HG03565 (cell line): ENCODE measurements around the gene NELFA.
"Not testable (repeated sequence)": the region's sequence is repeated elsewhere in the genome, so short reads cannot be mapped to it uniquely, and the experiment has no call there.

Experiments
- ATAC-seq: cut with Tn5 transposase; IDR thresholded peaks from one replicate; pipeline ENCODE4 v1.9.1; 2021; ENCODE audit warnings: mild to moderate bottlenecking, moderate library complexity; ENCODE audit not compliant: unreplicated experiment

The NELFA gene

DNA sequence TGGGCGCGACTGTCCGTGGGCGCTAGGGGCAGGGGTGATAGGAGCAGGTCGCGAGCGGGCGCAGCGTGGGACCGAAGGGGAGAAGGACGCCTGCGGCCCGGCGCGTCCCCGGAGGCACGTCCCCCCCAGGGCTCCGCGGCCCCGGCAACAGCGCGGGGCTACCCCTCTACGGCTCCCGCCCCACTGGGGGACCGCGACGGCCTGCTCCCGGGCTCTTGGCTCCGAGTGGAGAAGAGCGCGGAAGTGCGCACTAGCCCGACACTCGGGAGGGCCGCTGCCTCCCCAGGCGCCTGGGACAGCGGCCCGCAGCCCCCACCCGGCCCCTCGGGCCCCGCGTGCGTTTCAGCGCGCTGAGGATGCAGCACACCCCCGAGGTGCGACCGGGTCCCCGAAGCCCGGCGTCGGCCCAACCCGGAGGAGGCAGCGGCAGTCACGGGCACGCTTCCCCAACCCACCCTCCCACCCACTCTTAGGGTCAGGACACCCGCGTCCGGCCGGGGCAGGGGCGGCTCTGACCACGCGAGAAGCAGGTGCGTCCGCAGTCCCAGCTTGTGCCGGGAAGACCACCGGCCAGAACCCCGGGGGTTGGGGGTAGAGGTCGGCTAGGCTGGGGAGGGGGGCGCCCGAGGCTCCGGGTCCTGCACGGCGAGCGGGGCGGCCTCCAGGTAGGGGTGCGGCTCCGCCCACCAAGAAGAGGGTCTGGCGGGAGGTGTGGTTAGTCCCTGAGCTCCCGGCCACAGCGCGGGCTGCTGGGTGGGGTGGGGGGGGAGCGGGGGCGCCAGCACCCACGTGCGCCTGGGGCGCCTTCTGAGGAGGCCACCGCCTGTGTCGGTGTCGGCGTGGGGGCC is 31.8 kb upstream of the NELFA start:
- no peak for ATAC-seq

DNA sequence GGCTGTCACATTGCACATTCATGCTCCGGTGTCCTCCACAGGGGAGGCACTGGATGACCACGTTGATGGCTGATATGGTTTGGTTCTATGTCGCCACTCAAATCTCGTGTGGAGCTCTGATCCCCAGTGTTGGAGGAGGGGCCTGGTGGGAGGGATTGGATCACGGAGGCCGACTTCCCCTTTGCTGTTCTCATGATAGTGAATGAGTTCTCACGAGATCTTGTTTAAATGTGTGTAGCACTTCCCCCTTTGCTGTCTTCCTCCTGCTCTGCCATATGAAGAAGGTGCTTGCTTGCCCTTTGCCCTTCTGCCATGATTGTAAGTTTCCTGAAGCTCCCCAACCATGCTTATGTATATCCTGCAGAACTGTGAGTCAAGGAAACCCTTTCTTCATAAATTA is 28.1 kb upstream of the NELFA start:
- no peak for ATAC-seq

- ATAC-seq, result no peak
Measured at GRCh38 chr4:2036327-2036726, 27.6 kb upstream of the NELFA start.

GRCh38 chr4:2031161-2031560 is 22.4 kb upstream of the NELFA start:
- ATAC-seq, result not testable (repeated sequence)

DNA sequence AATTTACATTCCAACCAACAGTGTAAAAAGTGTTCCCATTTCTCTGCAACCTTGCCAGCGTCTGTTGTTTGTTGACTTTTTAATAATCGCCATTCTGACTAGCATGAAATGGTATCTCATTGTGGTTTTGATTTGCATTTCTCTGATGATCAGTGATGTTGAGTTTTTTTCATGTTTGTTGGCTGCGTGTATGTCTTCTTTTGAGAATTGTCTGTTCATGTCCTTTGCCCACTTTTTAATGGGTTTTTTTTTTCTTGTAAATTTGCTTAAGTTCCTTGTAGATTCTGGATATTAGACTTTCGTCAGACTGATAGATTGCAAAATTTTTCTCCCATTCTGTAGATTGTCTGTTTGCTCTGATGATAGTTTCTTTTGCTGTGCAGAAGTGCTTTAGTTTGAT is 18.3 kb upstream of the NELFA start:
- not testable (repeated sequence) for ATAC-seq

DNA sequence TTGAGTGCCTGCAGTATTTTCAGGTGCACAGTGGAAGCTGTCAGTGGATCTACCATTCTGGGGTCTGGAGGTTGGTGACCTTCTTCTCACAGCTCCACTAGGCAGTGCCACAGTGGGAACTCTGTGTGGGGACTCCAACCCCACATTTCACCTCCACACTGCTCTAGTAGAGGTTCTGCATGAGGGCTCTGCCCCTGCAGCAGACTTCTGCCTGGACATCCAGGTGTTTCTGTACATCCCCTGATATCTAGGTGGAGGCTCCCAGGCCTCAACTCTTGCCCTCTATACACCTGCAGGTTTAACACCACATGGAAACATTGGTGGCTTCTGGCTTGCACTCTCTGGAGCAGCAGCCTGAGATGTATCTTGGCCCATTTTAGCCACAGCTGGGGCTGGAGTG is 17.0 kb upstream of the NELFA start:
- no peak for ATAC-seq

DNA sequence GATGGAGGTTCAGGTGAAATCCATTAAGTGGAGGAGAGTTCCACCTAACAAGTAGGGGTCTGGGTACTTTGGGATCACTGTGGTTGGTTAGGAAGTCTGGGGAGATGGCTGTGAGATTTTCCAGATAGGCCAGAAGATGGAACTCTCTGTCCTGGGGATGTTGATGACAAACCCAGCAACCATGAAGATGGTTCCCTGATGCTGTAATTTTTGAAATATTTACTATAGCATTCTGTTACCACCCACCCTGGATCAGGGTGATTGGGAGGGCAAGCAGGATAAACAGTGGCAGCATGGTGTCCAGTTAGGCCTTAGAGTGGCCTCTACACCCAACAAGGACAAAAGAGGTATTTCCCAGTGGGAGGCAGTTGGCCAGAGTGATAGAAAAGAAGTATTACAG is 15.9 kb upstream of the NELFA start:
- no peak for ATAC-seq

GRCh38 chr4:2021358-2022018 is 12.7 kb upstream of the NELFA start:
- not testable (repeated sequence) for ATAC-seq

DNA sequence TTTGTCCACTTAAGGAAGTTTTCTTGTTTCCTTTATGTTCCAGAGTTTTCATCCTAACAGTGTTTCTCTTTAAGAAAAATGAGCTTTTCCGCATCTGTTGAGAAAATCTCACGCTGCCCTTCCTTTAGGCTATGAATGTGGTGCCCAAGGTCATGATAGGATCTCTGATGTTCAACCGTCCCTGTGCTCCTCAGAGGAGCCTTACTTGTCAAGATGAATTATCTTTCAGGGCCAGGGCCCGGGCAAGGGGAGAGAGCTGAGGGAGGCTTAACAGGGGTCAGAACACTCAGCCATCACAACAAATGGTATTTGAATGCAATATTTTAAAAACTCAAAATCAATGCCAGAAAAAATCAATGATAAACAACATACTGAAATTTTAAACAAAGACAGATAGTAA is 6.2 kb upstream of the NELFA start:
- no peak for ATAC-seq

DNA sequence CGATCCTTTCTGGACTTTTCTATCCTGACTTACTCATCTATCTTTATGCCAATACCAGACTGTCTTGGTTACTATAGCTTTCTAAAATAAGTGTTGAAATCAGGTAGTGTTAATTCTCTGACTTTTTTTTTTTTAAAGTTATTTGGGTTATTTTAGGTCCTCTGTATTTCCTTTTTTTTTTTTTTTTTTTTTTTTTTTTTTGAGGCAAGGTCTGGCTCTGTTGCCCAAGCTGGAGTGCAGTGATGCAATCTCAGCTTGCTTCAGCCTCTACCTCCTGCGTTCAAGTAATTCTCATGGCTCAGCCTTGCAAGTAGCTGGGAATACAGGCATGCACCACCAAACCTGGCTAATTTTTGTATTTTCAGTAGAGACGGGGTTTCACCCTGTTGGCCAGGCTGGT is 2.8 kb upstream of the NELFA start:
- ATAC-seq, result no peak

- ATAC-seq, result no peak
Measured at GRCh38 chr4:2009651-2010233, 968 bp upstream of the NELFA start.

- no peak for ATAC-seq
Measured at GRCh38 chr4:2008671-2008920, 178 bp downstream of the NELFA start.

DNA sequence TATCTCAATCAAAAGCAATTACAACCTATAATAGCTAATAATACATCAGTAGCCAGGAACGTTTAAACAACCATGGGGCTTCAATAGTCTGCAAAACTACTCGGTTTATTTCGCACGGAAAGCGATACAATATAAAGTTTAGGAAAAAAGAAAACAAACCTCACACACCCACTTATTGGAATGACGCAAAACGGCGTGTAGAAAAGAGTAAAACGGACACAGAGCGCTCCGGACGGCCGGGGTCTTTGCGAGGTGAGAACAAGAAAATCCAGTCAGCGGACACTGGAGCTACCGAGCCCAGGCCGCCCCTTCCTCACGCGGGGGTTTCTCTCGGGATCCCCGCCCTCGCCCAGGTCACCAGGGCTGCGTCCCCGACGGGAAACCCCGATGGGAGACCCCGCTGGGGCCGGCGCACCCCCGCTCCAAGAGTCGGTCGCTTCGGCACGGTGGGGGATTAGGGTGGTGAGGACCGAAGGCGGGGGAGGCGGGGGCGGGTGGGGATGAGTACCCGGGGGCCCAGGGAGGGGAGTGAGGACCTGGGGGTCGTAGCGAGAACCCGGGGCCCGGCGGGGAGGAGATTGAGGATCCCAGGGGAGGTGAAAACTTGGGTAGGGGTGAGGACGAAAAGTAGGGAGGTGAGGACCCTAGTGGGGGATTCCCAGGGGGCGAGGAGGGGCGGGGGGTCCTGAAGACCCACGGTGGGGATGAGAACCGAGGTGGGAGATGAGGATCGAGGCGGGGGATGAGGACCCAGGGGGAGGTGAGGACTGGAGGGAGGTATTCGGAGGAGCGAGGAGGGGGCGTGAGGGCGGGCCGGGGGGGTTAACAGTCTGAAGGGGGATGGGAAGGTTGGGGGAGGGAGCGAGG is 737 bp downstream of the NELFA start:
- ATAC-seq, result no peak

DNA sequence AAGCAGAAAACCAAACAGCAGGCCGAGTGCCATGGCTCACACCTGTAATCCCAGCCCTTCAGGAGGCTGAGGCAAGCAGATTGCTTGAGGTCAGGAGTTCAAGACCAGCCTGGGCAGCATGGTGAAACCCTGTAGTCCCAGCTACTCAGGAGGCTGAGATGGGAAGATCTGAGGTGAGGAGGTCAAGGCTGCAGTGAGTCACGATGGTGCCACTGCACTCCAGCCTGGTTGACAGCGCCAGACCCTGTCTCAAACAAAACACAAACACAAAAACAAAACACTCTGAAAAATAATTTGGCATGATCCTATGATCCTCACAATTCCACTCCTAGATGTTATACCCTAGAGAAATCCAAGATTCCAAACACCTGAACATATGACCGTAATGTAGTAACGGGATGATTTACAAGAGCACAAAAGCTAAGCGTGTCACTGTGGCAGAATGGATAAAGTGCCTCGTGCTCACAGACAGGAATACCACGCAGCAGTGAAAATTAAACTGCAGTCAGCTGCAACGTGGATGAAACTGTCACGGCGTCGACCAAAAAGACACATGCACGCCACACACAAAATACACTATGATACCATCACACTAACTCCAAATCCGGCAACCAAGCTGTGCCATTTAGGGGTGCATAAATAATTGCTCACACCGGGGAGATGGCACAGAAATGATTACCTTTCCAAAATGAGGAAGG is 1.7 kb downstream of the NELFA start:
- no peak for ATAC-seq

DNA sequence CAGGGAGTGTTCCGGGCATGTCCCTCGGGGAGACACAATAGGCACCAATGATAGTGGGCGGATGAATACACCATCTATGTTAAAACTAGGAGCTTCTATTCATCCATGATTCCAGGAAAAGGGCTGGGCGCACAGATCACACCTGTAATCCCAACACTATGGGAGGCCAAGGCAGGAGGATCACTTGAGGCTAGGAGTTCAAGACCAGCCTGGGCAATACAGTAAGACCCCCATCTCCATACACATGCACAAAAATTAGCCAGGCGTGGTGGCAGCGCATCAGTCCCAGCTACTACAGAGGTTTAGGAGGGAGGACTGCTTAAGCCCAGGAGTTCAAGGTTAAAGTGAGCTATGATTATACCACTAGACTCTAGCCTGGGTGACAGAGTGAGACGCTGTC is 2.4 kb downstream of the NELFA start:
- no peak for ATAC-seq

DNA sequence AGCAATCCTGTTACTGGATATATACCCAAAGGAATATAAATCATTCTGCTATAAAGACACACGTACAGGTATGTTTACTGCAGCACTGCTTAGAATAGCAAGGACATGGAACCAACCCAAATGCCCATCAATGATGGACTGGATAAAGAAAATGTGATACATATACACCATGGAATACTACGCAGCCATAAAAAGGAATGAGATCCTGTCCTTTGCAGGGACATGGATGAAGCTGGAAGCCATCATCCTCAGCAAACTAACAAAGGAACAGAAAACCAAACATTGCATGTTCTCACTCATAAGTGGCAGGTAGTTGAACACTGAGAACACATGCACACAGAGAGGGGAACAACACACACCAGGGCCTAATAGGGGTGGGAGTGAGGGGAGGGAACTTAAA is 5.4 kb downstream of the NELFA start:
- ATAC-seq, result not testable (repeated sequence)

GRCh38 chr4:1999308-1999707 is 9.5 kb downstream of the NELFA start:
- not testable (repeated sequence) for ATAC-seq

DNA sequence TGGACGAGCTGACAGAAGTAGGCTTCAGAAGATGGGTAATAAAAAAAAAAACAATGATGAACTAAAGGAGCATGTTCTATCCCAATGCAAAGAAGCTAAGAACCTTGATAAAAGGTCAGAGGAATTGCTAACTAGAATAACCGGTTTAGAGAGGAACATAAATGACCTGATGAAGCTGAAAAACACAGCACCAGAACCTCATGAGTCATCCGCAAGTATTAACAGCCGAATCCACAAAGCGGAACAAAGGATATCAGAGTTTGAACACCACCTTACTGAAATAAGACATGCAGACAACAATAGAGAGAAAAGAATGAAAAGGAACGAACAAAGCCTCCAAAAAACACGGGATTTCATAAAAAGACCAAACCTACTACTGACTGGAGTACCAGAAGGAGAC is 10.5 kb downstream of the NELFA start:
- no peak for ATAC-seq

DNA sequence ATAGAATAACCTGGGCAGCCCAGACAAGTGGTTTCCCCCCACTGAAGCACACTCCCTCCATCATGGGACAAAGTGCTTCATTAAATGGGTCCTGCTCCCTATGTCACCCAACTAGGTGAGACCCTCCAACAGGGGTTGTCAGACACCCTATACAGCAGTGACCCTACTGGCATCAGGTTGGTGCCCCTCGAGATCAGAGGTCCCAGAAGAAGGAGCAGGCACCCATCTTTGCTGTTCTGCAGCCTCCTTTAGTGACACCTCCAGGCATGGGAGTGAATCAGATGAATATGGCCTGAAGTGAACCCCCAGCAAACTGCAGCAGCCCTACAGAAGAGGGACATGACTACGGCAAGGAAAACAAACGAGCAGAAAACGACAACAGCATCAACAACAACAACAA is 11.1 kb downstream of the NELFA start:
- no peak for ATAC-seq

DNA sequence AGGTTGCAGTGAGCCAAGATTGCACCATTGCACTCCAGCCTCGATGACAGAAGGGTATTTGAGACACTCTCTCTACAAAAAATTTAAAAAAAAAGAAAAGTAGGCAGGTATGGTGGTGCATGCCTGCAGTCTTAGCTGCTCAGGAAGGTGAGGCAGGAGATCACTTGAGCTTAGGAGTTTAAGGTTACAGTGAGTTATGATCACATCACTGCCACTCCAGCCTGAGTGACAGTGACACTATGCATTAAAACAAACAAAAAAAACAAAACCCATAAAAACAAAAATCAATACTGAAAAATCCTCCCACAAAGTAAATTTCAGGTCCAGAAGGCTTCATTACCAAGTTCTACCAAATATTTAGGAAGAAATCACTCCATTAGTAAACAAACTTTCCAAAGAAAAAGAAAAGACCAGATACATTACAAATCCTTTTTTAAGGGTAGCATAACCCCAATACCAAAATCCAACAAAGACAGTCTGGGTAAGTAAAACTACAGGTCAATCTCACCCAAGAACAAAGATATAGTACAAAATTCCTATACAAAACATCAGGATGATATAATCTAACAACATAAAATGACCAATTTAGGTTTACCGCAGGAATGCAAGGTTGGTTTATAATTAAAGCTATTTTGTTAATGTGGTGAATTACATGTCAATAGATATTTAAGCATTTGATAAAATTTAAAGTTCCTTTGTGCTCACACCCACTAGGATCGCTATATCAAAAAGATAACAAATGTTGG is 11.7 kb downstream of the NELFA start:
- ATAC-seq, result no peak
